ENCODE data around the gene TTLL12.

- TF ChIP-seq POLR2A (IDR thresholded peaks at IDR 0.05; ENCODE audit: low read depth, low read length) (no peak), POU2F2 (IDR thresholded peaks at IDR 0.05; ENCODE audit: low read depth, low read length) (no peak), POLR2AphosphoS5 (IDR thresholded peaks at IDR 0.05; ENCODE audit: low read depth, low read length) (no peak), SPI1 (IDR thresholded peaks at IDR 0.05; ENCODE audit: low read depth, low read length) (no peak), PAX5 (IDR thresholded peaks at IDR 0.05; ENCODE audit: insufficient read depth, low read length, severe bottlenecking) (no peak), TAF1 (IDR thresholded peaks at IDR 0.05; ENCODE audit: low read depth, low read length) (no peak)
These were observed 26.1 kb upstream of the TTLL12 start for GRCh38 chr22:43213051-43213450.

Measured in GM12891 (cell line).